HG03097 (cell line): ENCODE data around the gene ZNF346.

ENCODE experiments used
- ATAC-seq: cut with Tn5 transposase; IDR thresholded peaks from one replicate; pipeline ENCODE4 v1.9.1; 2021; ENCODE audit not compliant: unreplicated experiment, low FRiP score

Gene ZNF346

GRCh38 chr5:177092178-177093081 is 69.9 kb downstream of the ZNF346 start:
- no peak for ATAC-seq

DNA sequence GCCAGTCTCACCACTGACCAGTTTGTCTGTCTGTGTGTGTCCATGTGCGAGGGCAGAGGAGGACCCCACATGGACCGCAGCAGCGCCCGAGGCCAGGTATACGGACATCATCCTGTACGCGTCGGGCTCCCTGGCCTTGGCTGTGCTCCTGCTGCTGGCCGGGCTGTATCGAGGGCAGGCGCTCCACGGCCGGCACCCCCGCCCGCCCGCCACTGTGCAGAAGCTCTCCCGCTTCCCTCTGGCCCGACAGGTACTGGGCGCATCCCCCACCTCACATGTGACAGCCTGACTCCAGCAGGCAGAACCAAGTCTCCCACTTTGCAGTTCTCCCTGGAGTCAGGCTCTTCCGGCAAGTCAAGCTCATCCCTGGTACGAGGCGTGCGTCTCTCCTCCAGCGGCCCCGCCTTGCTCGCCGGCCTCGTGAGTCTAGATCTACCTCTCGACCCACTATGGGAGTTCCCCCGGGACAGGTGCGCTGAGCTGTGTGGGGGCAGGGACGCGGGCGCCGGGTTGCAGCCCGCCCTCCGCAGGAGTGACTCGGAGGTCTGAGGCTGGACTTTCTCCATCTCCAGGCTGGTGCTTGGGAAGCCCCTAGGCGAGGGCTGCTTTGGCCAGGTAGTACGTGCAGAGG is 70.7 kb downstream of the ZNF346 start:
- no peak for ATAC-seq

GRCh38 chr5:177093803-177094202 is 71.3 kb downstream of the ZNF346 start:
- ATAC-seq: no peak

GRCh38 chr5:177094224-177095087 is 72.0 kb downstream of the ZNF346 start:
- no peak for ATAC-seq

GRCh38 chr5:177095088-177095669 is 72.7 kb downstream of the ZNF346 start:
- ATAC-seq: no peak

DNA sequence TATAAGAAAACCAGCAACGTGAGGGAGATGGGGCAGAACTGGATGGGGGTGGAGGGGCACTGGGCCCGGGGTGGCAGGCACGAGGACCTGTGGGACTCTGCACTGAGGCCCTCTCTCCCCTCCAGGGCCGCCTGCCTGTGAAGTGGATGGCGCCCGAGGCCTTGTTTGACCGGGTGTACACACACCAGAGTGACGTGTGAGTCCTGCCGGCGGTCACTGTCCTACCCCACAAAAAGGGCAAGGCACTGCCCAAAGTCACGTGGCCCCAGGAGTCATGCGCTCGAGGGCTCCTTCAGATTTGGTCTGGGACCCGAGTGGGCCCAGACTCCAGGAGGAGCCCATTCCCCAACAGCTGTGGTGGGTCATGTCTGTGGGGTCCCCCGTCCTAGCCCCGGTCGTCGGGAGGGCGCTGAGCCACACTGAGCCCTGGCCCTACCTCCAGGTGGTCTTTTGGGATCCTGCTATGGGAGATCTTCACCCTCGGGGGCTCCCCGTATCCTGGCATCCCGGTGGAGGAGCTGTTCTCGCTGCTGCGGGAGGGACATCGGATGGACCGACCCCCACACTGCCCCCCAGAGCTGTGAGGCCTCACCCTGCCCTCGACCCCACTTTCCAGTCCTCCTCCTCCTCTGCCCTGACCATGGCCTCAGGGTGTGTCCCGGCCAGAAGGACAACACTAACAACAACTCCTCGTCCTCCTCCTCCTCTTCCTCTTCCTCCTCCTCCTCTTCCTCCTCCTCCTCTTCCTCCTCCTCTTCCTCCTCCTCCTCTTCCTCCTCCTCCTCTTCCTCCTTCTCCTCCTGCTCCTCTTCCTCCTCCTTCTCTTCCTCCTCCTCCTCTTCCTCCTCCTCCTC is 73.9 kb downstream of the ZNF346 start:
- no peak for ATAC-seq

- ATAC-seq: no peak
These were observed 74.8 kb downstream of the ZNF346 start for GRCh38 chr5:177097016-177097985.

DNA sequence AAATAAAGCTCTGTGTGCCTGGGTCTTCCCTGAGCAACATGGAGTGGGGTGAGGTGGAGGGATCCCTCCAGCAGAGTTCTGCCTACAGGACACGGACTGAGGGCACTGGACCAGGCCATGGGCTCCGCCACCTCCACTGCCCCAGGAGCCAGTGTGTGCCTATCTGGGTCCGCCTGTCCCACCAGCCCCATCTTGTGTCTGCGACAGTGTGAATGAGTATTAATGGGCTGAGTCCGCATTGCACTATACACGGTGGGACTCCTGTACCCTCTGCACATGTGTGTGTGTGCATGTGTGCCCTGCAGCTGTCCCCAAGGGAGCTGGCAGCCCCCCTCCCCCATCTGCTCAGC is 75.6 kb downstream of the ZNF346 start:
- no peak for ATAC-seq

DNA sequence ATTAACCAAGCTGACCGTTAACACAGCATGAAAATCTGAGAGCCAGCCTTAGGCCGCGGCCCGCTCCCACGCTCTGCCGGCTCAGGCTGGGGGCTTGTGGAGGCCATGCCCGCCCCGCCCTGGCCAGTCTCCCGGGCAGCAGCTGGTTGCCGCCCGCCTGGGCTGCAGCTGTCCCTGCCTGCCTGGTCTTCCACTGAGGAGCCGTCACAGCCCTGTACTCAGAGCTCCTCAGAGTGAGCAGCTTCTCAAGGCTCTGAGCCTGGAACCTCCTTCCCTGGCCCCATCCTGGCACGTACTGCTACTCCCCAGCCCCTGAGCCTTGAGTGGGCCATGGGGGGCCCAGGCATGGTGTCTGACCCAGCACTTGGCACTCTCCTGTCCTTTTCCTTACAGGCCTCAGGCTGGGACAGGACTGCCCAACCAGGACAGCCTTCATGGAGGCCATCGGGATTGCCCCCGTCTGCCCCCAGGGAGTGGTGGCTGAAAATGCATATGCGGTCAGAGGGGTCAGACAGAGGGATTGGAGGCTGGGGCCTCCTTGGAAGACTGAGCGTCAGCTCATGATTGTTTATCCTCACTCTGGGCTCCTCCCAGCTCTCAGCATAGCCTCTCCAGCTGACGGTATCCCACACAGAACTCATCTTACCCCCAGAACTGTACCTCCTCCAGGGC is 76.1 kb downstream of the ZNF346 start:
- no peak for ATAC-seq

DNA sequence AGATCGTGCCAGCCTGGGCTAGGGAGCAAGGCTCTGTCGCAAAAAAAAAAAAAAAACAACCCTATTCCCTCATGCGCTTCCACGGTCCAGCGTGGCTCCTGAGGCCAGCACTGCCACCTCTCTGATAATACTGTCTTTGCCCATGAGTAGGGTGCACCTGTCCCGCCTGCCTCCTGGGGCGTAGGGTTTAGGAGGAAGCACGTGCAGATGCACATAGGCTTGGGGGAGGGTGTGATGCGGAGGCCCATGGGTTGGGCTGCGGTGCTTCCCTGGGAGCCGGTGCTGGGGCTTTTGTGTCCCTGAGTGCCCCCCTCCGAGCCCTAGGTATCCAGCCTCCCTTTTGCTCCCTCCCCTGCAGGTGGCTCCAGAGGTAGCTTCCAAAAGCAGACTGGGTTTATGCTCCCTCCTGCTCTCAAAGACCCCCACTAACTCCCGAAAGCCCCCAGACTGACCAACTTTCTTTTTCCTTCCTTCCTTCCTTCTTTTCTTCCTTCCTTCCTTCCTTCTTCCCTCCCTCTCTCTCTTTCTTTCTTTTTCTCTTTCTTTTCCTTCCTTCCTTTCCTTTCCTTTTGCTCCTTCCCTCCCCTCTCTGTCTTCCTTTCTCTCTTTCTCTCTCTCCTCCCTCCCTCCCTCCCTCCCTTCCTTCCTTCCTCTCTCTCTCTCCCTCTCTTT is 77.1 kb downstream of the ZNF346 start:
- no peak for ATAC-seq

GRCh38 chr5:177100714-177101121 is 78.2 kb downstream of the ZNF346 start:
- ATAC-seq: no peak

DNA sequence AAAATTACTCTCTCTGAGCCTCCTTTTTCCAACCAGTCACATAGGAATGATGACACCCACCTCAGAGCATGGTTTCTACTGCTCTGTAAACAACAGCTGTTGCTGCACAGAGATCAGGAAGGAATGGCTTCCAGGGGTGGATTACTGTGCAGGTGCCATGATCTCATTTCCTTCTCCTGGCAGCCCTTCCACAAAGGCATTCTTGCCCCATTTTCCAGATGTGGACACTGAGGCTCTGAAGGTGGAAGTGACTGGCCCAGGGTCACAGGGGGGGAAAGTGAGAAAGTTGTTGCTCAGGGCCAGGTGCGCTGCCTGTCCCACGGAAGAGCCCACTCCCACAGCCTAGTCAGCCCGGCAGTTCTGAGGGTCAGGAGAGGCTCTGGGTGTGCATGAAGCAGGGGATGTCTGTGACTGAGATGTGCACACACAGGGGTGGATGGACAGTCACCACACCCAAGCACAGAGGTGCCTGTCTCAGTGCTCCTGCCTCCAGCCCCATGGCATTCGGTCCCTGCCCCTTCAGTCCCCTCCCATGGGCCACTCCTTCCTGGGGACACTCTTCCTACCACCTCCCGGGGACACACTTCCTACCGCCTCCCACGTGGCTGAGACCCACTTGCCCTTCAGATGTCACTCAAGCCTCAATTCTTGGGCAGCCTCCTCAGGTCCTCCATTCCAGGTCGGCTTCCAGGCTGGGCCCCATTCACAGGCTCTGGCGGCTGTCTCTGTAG is 81.2 kb downstream of the ZNF346 start:
- no peak for ATAC-seq

DNA sequence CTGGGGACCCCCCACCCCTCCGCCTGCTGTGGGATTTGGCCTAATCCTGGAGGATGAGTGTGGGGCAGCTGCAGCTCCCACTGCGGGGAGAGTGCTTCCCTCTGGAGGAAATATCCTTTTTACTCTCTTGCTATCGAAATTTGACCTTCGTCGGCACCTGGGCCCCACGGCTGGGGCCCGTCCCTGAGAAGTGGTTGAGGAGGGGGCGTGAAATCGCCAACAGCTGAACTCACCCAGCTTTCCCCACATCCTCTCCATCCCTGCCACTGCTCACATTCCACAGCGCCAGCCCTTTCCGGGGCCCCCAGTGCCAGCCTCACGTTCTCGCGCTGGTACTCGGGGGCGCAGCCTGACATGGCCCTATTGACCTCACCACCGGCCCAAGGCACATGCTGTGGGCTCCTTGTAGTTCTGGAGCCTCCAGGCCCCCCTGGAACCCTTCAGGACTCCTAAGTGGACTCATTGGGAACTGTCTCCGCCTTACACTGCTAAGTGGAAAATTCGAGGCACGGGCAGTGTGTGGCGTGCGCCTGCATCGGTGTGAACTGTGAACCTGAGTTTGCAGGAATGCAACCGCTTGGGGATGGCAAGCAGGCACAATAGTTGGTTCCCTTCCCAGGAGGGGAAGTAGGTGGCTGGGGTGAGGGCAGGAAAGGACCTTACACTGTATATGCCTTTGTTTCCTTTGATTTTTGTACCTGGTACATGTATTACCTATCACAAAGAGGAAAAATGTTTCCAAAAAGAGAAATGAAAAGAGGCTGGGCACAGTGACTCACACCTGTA is 83.4 kb downstream of the ZNF346 start:
- ATAC-seq: no peak

DNA sequence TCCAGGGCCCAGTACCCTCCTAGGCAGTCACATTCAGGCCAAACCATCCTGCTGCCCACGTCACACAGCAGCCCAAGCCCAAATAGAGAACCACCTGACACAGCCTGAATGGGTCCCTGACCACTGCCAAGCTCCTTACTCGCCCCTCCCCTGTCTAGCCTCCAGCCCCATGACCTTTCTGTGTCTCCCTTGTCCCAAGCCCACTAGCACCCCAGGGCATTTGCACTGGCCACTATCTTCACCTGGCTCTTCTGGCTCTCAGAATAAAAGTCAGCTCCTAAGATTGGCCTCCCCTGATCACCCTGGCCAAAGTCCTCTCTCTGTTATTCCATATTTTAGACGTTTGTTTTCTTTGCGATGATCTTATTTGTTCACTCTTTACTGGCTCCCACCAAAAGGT is 84.7 kb downstream of the ZNF346 start:
- ATAC-seq: no peak

- no peak for ATAC-seq
These were observed 87.3 kb downstream of the ZNF346 start for GRCh38 chr5:177109810-177110209.

DNA sequence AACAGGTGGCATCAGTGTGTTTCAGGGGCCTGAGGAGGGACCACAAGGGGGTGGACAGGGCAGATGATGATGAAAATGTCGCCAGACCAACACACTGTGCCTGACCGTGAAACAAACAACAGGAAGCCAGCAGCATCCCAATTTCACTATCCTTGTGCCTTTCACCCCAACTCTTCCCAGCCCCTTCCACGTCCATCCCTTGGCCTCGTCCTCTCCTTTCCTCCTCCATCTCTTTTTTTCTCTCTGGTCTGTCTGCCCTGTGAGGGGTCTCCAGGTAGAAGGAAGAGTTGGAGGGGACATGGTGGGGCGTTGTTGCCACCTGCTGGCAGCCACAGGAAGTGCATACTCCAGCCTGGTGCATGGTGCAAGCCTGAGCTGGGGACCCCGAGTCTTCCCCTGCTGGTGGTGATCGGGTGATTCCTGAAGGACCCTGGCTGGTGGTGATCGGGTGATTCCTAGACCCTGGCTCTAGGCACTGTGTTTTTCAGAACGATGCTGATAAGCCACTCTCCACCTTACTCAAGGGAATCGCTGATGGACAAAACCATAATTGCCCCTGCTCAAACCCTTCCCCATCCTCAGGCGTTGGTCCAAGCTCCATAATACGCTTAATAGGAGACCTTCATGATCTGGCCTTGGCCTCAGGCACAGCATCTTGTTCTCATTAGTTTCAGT is 89.4 kb downstream of the ZNF346 start:
- no peak for ATAC-seq
